Mononuclear cell (primary cell): Measurements from ENCODE around the gene ATP1B2. TPM values are rescaled to one million over a fixed set of nuclear protein-coding genes. Genes with fewer than 3 reads are reported as not detected.

Experiments
- total RNA-seq: library from RNA; depleted of rRNA; stranded (reverse); fragments of >200 nt; gene quantifications from one replicate; pipeline ENCODE4 v1.2.3, GENCODE V29; 2012

ATP1B2 gene
- total RNA-seq, 1 donor = not detected

Other genes with a start within 250 kb of the ATP1B2 start
- 41.1 TPM for gene TMEM256, start 246.8 kb upstream of the ATP1B2 start, total RNA-seq
- gene NLGN2, start 243.1 kb upstream of the ATP1B2 start, total RNA-seq = 0.73 TPM
- gene SPEM1, start 230.6 kb upstream of the ATP1B2 start, total RNA-seq = not detected
- not detected for gene SPEM2, start 225.3 kb upstream of the ATP1B2 start, total RNA-seq
- gene SPEM3, start 222.1 kb upstream of the ATP1B2 start, total RNA-seq = under 0.01 TPM
- gene TMEM102, start 215.5 kb upstream of the ATP1B2 start, total RNA-seq = 4.6 TPM
- gene FGF11, start 211.4 kb upstream of the ATP1B2 start, total RNA-seq = 0.21 TPM
- 3.3 TPM for gene CHRNB1, start 205.9 kb upstream of the ATP1B2 start, total RNA-seq
- 30.9 TPM for gene ZBTB4, start 171.3 kb upstream of the ATP1B2 start, total RNA-seq
- not detected for gene SLC35G6, start 169.5 kb upstream of the ATP1B2 start, total RNA-seq
- 174 TPM for gene POLR2A, start 166.6 kb upstream of the ATP1B2 start, total RNA-seq
- 14.4 TPM for gene TNFSF12, start 101.9 kb upstream of the ATP1B2 start, total RNA-seq
- gene TNFSF13, start 92.2 kb upstream of the ATP1B2 start, total RNA-seq = 44.9 TPM
- 33.1 TPM for gene SENP3, start 89.0 kb upstream of the ATP1B2 start, total RNA-seq
- gene CD68, start 71.3 kb upstream of the ATP1B2 start, total RNA-seq = 147 TPM
- 48.0 TPM for gene MPDU1, start 67.1 kb upstream of the ATP1B2 start, total RNA-seq
- gene SOX15, start 60.8 kb upstream of the ATP1B2 start, total RNA-seq = 0.52 TPM
- gene FXR2, start 36.0 kb upstream of the ATP1B2 start, total RNA-seq = 7.7 TPM
- 28.3 TPM for gene SAT2, start 23.1 kb upstream of the ATP1B2 start, total RNA-seq
- not detected for gene SHBG, start 20.8 kb upstream of the ATP1B2 start, total RNA-seq
- gene TP53, start 36.6 kb downstream of the ATP1B2 start, total RNA-seq = 9.9 TPM
- 3.6 TPM for gene WRAP53, start 37.6 kb downstream of the ATP1B2 start, total RNA-seq
- gene EFNB3, start 54.3 kb downstream of the ATP1B2 start, total RNA-seq = not detected
- gene DNAH2, start 66.8 kb downstream of the ATP1B2 start, total RNA-seq = under 0.01 TPM
- gene KDM6B, start 183.3 kb downstream of the ATP1B2 start, total RNA-seq = 88.1 TPM
- gene TMEM88, start 204.1 kb downstream of the ATP1B2 start, total RNA-seq = 8.5 TPM
- 14.0 TPM for gene NAA38, start 206.6 kb downstream of the ATP1B2 start, total RNA-seq
- 8.8 TPM for gene CYB5D1, start 207.1 kb downstream of the ATP1B2 start, total RNA-seq
- gene CHD3, start 237.9 kb downstream of the ATP1B2 start, total RNA-seq = 96.4 TPM